ENCODE results near the gene IP6K3. TPM values are rescaled to one million over a fixed set of nuclear protein-coding genes. Genes with fewer than 3 reads are reported as not detected.

The IP6K3 gene
- total RNA-seq, 1 experiment from 2014 or later: not detected

GRCh38 chr6:33679761-33680160 lies 66.9 kb downstream of the IP6K3 start:
- DNase-seq (ENCODE audit: extremely low read depth, low read depth): no peak

GRCh38 chr6:33678932-33679490 lies 67.7 kb downstream of the IP6K3 start:
- DNase-seq (ENCODE audit: extremely low read depth, low read depth): no peak

GRCh38 chr6:33678233-33678931 lies 68.3 kb downstream of the IP6K3 start:
- no peak for DNase-seq (ENCODE audit: extremely low read depth, low read depth)

GRCh38 chr6:33677689-33678088 lies 69.0 kb downstream of the IP6K3 start:
- DNase-seq (ENCODE audit: extremely low read depth, low read depth): no peak

- no peak for DNase-seq (ENCODE audit: extremely low read depth, low read depth)
Observed at GRCh38 chr6:33677143-33677660, 69.5 kb downstream of the IP6K3 start.

GRCh38 chr6:33676416-33677142 lies 70.1 kb downstream of the IP6K3 start:
- DNase-seq (ENCODE audit: extremely low read depth, low read depth): no peak

GRCh38 chr6:33675968-33676367 lies 70.7 kb downstream of the IP6K3 start:
- peak; percentile 70 for DNase-seq (ENCODE audit: extremely low read depth, low read depth)

GRCh38 chr6:33673851-33674250 lies 72.9 kb downstream of the IP6K3 start:
- no peak for DNase-seq (ENCODE audit: extremely low read depth, low read depth)

GRCh38 chr6:33672808-33673207 lies 73.9 kb downstream of the IP6K3 start:
- DNase-seq (ENCODE audit: extremely low read depth, low read depth): peak; percentile 93

GRCh38 chr6:33671744-33672072 lies 75.0 kb downstream of the IP6K3 start:
- no peak for DNase-seq (ENCODE audit: extremely low read depth, low read depth)

Small RNA genes within 50 kb of the gene (small RNA-seq; reads per million reads assigned to genes)
- gene MIR3934: 0 reads per million in 2 experiments

Other genes with a start within 250 kb of the IP6K3 start
- gene BAK1, start 166.6 kb downstream of the IP6K3 start, total RNA-seq (2014; rRNA removed; shearing (Covaris generic)): 13.2 and 14.6 TPM in 2 replicates
- gene ITPR3, start 125.6 kb downstream of the IP6K3 start, total RNA-seq (2014; rRNA removed; shearing (Covaris generic)): 31.9 and 38.9 TPM in 2 replicates
- 29.2 and 40.8 TPM in 2 replicates for gene UQCC2, start 35.2 kb downstream of the IP6K3 start, total RNA-seq (2014; rRNA removed; shearing (Covaris generic))
- gene LEMD2, start 42.2 kb upstream of the IP6K3 start, total RNA-seq (2014; rRNA removed; shearing (Covaris generic)): 39.6 and 40.9 TPM in 2 replicates
- not detected in 2 replicates for gene MLN, start 57.1 kb upstream of the IP6K3 start, total RNA-seq (2014; rRNA removed; shearing (Covaris generic))